ENCODE data around the gene PLB1.

DNA sequence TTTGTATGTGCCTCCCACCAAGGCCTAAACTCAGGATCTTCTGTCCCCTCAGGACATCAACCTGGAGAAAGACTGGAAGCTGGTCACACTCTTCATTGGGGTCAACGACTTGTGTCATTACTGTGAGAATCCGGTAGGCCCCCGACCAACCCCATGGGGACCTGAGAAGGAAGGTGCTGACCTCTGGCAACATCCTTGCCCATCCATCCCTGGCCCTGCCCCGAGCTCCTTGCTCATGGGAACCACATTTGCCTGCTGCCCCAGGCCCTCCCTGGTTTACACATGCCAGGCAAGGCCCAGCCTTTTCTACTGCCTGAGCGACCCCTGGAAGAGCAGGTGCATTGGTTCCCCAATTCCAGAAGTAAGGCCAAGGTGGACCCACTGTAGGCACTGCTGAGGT, 130.5 kb downstream of the PLB1 start:
- no peak for TF ChIP-seq POLR2A (IDR thresholded peaks at IDR 0.05)
- TF ChIP-seq, protein P1, sequence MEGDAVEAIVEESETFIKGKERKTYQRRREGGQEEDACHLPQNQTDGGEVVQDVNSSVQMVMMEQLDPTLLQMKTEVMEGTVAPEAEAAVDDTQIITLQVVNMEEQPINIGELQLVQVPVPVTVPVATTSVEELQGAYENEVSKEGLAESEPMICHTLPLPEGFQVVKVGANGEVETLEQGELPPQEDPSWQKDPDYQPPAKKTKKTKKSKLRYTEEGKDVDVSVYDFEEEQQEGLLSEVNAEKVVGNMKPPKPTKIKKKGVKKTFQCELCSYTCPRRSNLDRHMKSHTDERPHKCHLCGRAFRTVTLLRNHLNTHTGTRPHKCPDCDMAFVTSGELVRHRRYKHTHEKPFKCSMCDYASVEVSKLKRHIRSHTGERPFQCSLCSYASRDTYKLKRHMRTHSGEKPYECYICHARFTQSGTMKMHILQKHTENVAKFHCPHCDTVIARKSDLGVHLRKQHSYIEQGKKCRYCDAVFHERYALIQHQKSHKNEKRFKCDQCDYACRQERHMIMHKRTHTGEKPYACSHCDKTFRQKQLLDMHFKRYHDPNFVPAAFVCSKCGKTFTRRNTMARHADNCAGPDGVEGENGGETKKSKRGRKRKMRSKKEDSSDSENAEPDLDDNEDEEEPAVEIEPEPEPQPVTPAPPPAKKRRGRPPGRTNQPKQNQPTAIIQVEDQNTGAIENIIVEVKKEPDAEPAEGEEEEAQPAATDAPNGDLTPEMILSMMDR (IDR thresholded peaks at IDR 0.05), result no peak

Measured in esophagus squamous epithelium (tissue), 4 donors.